Mesendoderm (in vitro differentiated cells): ENCODE results near the gene TLE7.

ENCODE experiments used
- DNase-seq: peaks from one replicate; pipeline ENCODE4 v3.0.0; 2013
- H2AK5ac ChIP-seq: 2 replicates; pipeline ENCODE4 v1.6.1; 2013; ENCODE audit warnings: low read length, inconsistent platforms
- H2BK120ac ChIP-seq: 2 replicates; pipeline ENCODE4 v1.6.1; 2013; ENCODE audit warnings: low read depth, mild to moderate bottlenecking, low read length, moderate library complexity, mixed read lengths
- H2BK15ac ChIP-seq: replicated peaks from 2 replicates; pipeline ENCODE4 v1.6.1; 2013; ENCODE audit warnings: low read depth, mild to moderate bottlenecking, moderate library complexity
- H2BK5ac ChIP-seq: 2 replicates; pipeline ENCODE4 v1.6.1; 2013; ENCODE audit warnings: low read length, inconsistent platforms
- H3K18ac ChIP-seq: 2 replicates; pipeline ENCODE4 v1.6.1; 2013; ENCODE audit warnings: mild to moderate bottlenecking, low read length, mixed read lengths
- H3K23ac ChIP-seq: one replicate; pipeline ENCODE4 v1.6.1; 2013; ENCODE audit warnings: low read length
- H3K27ac ChIP-seq: 2 replicates; pipeline ENCODE4 v1.5.1; 2013; ENCODE audit warnings: low read depth, mild to moderate bottlenecking, inconsistent platforms, low read length, moderate library complexity
- H3K27me3 ChIP-seq: 2 replicates; pipeline ENCODE4 v1.6.1; 2013; ENCODE audit warnings: low read length, control low read depth, mild to moderate bottlenecking, inconsistent platforms; ENCODE audit not compliant: insufficient read depth, poor library complexity
- H3K36me3 ChIP-seq: 2 replicates; pipeline ENCODE4 v1.6.1; 2013; ENCODE audit warnings: low read length, inconsistent platforms; ENCODE audit not compliant: control insufficient read depth, insufficient read depth
- H3K4ac ChIP-seq: one replicate; pipeline ENCODE4 v1.6.1; 2013; ENCODE audit warnings: low read depth, mild to moderate bottlenecking, low read length, moderate library complexity
- H3K4me1 ChIP-seq: 2 replicates; pipeline ENCODE4 v1.6.1; 2013; ENCODE audit warnings: low read depth, low read length, inconsistent platforms; ENCODE audit not compliant: control insufficient read depth
- H3K4me2 ChIP-seq: 2 replicates; pipeline ENCODE4 v1.6.1; 2013; ENCODE audit warnings: low read length
- H3K4me3 ChIP-seq: 2 replicates; pipeline ENCODE4 v1.5.1; 2013; ENCODE audit warnings: mild to moderate bottlenecking, low read length
- H3K56ac ChIP-seq: one replicate; pipeline ENCODE4 v1.6.1; 2013; ENCODE audit warnings: low read length
- H3K79me1 ChIP-seq: 2 replicates; pipeline ENCODE4 v1.6.1; 2013; ENCODE audit warnings: low read length, inconsistent platforms
- H3K79me2 ChIP-seq: 2 replicates; pipeline ENCODE4 v1.6.1; 2013; ENCODE audit warnings: mild to moderate bottlenecking, low read length; ENCODE audit not compliant: control insufficient read depth, insufficient read depth
- H3K9ac ChIP-seq: 2 replicates; pipeline ENCODE4 v1.6.1; 2013; ENCODE audit warnings: low read length, inconsistent platforms
- H4K5ac ChIP-seq: one replicate; pipeline ENCODE4 v1.6.1; 2013; ENCODE audit warnings: low read length
- H4K8ac ChIP-seq: one replicate; pipeline ENCODE4 v1.6.1; 2013; ENCODE audit warnings: low read depth, mild to moderate bottlenecking, control low read depth, low read length, moderate library complexity
- WGBS: extraction: QIAGEN DNeasy Blood & Tissue Kit; methylation state at CpG from one replicate; pipeline ENCODE4 v1.1.7; 2013; ENCODE audit warnings: low lambda C conversion rate, missing lambda C conversion rate; ENCODE audit not compliant: insufficient coverage; ENCODE audit errors: extremely low coverage; 5-methylcytosine and 5-hydroxymethylcytosine counted together

The TLE7 gene

GRCh38 chr16:71424626-71425025 is 17.2 kb downstream of the TLE7 start:
- Histone ChIP-seq H2AK5ac (no peak overlapping the region), H4K5ac (no peak overlapping the region), H3K4ac (no peak overlapping the region), H3K23ac (no peak overlapping the region), H3K4me2 (no peak overlapping the region), H3K27me3 (no peaks in the 10 kb centered on the region), H2BK15ac (no peak overlapping the region), H3K9ac (no peak overlapping the region), H4K8ac (no peak overlapping the region), H3K56ac (no peak overlapping the region), H3K79me1 (no peaks in the 10 kb centered on the region), H3K4me3 (no peak overlapping the region), H3K79me2 (no peaks in the 10 kb centered on the region), H3K27ac (no peak overlapping the region), H3K36me3 (no peaks in the 10 kb centered on the region), H3K18ac (no peak overlapping the region), H2BK5ac (no peak overlapping the region), H2BK120ac (no peak overlapping the region), H3K4me1 (no peaks in the 10 kb centered on the region)
- no peak for DNase-seq
- WGBS: no CpG with 5 or more reads among the region's 6 CpGs

GRCh38 chr16:71423865-71424264 is 18.0 kb downstream of the TLE7 start:
- Histone ChIP-seq H3K79me1 (no peaks in the 10 kb centered on the region), H2BK120ac (no peak overlapping the region), H3K9ac (no peak overlapping the region), H2BK5ac (no peak overlapping the region), H3K27ac (no peak overlapping the region), H3K23ac (no peak overlapping the region), H3K4me3 (no peak overlapping the region), H2AK5ac (no peak overlapping the region), H2BK15ac (no peak overlapping the region), H3K36me3 (no peaks in the 10 kb centered on the region), H3K27me3 (no peaks in the 10 kb centered on the region), H3K4me2 (no peak overlapping the region), H4K5ac (no peak overlapping the region), H3K4ac (no peak overlapping the region), H3K18ac (no peak overlapping the region), H3K4me1 (no peaks in the 10 kb centered on the region), H3K79me2 (no peaks in the 10 kb centered on the region), H3K56ac (no peak overlapping the region), H4K8ac (no peak overlapping the region)
- no CpG with 5 or more reads among the region's 7 CpGs for WGBS
- no peak for DNase-seq

DNA sequence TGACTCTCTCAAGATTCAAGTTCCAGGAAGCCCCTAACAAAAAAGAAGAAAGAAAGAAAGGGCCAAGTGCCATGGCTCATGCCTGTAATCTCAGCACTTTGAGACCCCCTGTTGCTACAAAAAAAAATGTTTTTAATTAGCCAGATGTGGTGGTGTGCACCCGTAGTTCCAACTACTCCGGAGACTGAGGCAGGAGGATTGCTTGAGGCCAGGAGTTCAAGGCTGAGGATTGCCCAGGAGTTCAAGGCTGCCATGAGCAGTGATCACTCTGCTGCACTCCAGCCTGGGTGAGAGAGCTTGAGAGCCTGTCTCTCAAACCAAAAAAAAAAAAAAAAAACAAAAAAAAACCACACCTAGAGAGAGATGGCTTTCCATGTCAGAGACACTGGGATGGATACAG is 18.8 kb downstream of the TLE7 start:
- no peak overlapping the region for H4K5ac ChIP-seq
- H3K56ac ChIP-seq: no peak overlapping the region
- H3K79me1 ChIP-seq: no peaks in the 10 kb centered on the region
- H3K18ac ChIP-seq: no peak overlapping the region
- no CpG with 5 or more reads among the region's 2 CpGs for WGBS
- H3K36me3 ChIP-seq: no peaks in the 10 kb centered on the region
- H3K4me1 ChIP-seq: no peaks in the 10 kb centered on the region
- H3K23ac ChIP-seq: no peak overlapping the region
- no peak overlapping the region for H2BK15ac ChIP-seq
- no peak overlapping the region for H2AK5ac ChIP-seq
- no peak overlapping the region for H2BK5ac ChIP-seq
- H3K4me3 ChIP-seq: no peak overlapping the region
- no peak for DNase-seq
- no peak overlapping the region for H3K9ac ChIP-seq
- H3K27ac ChIP-seq: no peak overlapping the region
- H4K8ac ChIP-seq: no peak overlapping the region
- H3K27me3 ChIP-seq: no peaks in the 10 kb centered on the region
- no peak overlapping the region for H2BK120ac ChIP-seq
- H3K4ac ChIP-seq: no peak overlapping the region
- no peaks in the 10 kb centered on the region for H3K79me2 ChIP-seq
- H3K4me2 ChIP-seq: no peak overlapping the region

DNA sequence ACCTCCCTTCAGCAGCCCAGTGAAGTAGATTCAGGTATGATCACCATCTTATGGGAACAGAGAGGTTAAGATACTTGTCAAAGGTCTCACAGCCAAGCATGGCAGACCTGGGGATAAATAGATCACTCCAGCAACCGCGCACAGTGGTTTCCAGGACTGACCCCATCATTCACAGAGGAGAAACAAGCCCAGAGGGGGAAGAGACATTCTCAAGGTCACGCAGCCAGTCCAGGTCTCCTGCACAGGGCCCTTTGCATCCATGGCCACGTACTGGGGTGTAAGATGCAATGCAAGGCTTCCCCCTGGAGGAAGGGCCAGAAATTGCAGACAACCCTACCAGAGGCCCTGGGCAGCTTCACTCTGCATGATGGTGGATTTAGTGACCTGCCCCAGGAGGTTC is 19.9 kb downstream of the TLE7 start:
- no CpG with 5 or more reads among the region's 4 CpGs for WGBS

GRCh38 chr16:71414038-71414437 is 27.8 kb downstream of the TLE7 start:
- no peaks in the 10 kb centered on the region for H3K79me2 ChIP-seq
- H3K4me3 ChIP-seq: no peak overlapping the region
- no peak overlapping the region for H2BK120ac ChIP-seq
- H3K18ac ChIP-seq: no peak overlapping the region
- no peaks in the 10 kb centered on the region for H3K27me3 ChIP-seq
- no peaks in the 10 kb centered on the region for H3K4me1 ChIP-seq
- no peak overlapping the region for H3K4ac ChIP-seq
- no peak overlapping the region for H3K56ac ChIP-seq
- H3K27ac ChIP-seq: no peak overlapping the region
- no peak overlapping the region for H3K9ac ChIP-seq
- no peak for DNase-seq
- H3K36me3 ChIP-seq: no peaks in the 10 kb centered on the region
- no peak overlapping the region for H4K8ac ChIP-seq
- H2BK15ac ChIP-seq: no peak overlapping the region
- no CpG with 5 or more reads among the region's 5 CpGs for WGBS
- H2AK5ac ChIP-seq: no peak overlapping the region
- H3K79me1 ChIP-seq: no peaks in the 10 kb centered on the region
- no peak overlapping the region for H3K23ac ChIP-seq
- H3K4me2 ChIP-seq: no peak overlapping the region
- H4K5ac ChIP-seq: no peak overlapping the region
- H2BK5ac ChIP-seq: no peak overlapping the region

More for the DNA sequence above, 19.9 kb downstream of the TLE7 start:
- Histone ChIP-seq H3K18ac (no peak overlapping the region), H4K8ac (no peak overlapping the region), H3K27me3 (no peaks in the 10 kb centered on the region), H3K56ac (no peak overlapping the region), H3K4me3 (no peak overlapping the region), H3K4me2 (no peak overlapping the region), H3K9ac (no peak overlapping the region), H3K4me1 (no peaks in the 10 kb centered on the region), H3K79me1 (no peaks in the 10 kb centered on the region), H3K79me2 (no peaks in the 10 kb centered on the region), H3K27ac (no peak overlapping the region), H4K5ac (no peak overlapping the region), H3K23ac (no peak overlapping the region), H2BK15ac (no peak overlapping the region), H2BK120ac (no peak overlapping the region), H2BK5ac (no peak overlapping the region), H2AK5ac (no peak overlapping the region), H3K4ac (no peak overlapping the region), H3K36me3 (no peaks in the 10 kb centered on the region)
- peak; percentile 75 for DNase-seq

- no peak overlapping the region for H4K5ac ChIP-seq
- H3K4me2 ChIP-seq: no peak overlapping the region
- no peak overlapping the region for H3K23ac ChIP-seq
- H3K79me1 ChIP-seq: no peaks in the 10 kb centered on the region
- H2AK5ac ChIP-seq: no peak overlapping the region
- peaks cover 3% of the 10 kb centered on the region for H3K4me1 ChIP-seq
- H2BK15ac ChIP-seq: no peak overlapping the region
- H3K27ac ChIP-seq: no peak overlapping the region
- no CpG with 5 or more reads among the region's 4 CpGs for WGBS
- no peaks in the 10 kb centered on the region for H3K36me3 ChIP-seq
- no peak overlapping the region for H2BK120ac ChIP-seq
- H3K79me2 ChIP-seq: no peaks in the 10 kb centered on the region
- no peak overlapping the region for H3K9ac ChIP-seq
- no peak overlapping the region for H3K4ac ChIP-seq
- H3K18ac ChIP-seq: no peak overlapping the region
- H4K8ac ChIP-seq: no peak overlapping the region
- no peak for DNase-seq
- no peak overlapping the region for H3K4me3 ChIP-seq
- no peak overlapping the region for H2BK5ac ChIP-seq
- H3K56ac ChIP-seq: no peak overlapping the region
- H3K27me3 ChIP-seq: no peaks in the 10 kb centered on the region
Observed at GRCh38 chr16:71413341-71413740, 28.5 kb downstream of the TLE7 start.
